HG02852 (cell line): ENCODE data around the gene TUBGCP6.

ENCODE experiments used
- ATAC-seq: cut with Tn5 transposase; IDR thresholded peaks from one replicate; pipeline ENCODE4 v1.9.1; 2021; ENCODE audit warnings: mild to moderate bottlenecking, moderate library complexity; ENCODE audit not compliant: unreplicated experiment

The TUBGCP6 gene

GRCh38 chr22:50227579-50228215 is 17.1 kb downstream of the TUBGCP6 start:
- ATAC-seq: no peak

DNA sequence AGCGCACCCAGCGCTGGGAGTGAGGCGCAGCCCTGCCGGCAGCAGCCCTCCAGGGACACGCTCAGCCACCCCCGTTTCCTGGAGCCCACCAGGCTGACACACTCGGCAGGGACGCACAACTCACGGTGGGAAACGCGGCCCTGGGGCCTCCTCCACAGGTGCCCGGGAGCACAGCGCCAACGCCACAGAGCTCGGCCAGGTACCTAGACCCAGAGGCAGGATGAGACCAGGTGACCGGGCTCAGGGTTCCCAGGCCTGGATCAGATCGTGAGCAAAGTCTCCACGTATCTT is 18.0 kb downstream of the TUBGCP6 start:
- no peak for ATAC-seq

GRCh38 chr22:50226063-50226874 is 18.6 kb downstream of the TUBGCP6 start:
- no peak for ATAC-seq

DNA sequence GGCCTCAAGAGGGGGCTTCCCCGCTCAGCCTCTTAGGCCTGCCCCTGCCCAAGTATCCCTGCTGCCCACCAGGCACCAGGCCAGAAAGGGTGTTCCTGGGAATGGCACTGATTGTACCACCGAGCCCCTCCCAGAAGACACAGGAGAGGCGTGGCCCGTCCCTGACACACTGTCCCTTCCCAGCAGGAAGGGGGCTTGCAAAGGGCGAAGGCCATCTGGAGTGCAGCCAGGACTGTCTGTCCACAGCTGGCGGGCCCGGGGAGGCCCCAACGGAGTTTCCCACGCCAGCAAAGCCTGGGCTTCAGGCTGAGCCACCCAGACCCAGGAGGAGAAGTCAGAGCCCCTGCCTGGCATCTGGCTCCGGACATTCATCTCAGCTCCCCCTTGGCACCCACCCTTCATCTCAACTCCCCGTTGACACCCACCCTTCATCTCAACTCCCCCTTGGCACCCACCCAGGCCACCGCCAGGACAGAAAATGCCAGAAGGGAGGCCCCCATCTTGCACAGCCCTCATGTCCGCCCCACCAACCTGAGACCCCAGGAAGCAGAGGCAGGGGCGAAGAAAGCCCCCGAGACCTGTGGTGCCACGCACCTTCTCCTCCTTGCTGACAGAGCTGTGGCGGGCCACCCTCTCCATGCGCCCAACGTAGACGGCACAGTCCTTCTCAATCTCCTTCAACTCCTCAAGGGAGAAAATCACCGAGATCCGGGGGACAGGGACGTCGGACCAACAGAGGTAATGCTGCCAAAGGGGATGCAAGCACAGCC is 19.4 kb downstream of the TUBGCP6 start:
- ATAC-seq: no peak

DNA sequence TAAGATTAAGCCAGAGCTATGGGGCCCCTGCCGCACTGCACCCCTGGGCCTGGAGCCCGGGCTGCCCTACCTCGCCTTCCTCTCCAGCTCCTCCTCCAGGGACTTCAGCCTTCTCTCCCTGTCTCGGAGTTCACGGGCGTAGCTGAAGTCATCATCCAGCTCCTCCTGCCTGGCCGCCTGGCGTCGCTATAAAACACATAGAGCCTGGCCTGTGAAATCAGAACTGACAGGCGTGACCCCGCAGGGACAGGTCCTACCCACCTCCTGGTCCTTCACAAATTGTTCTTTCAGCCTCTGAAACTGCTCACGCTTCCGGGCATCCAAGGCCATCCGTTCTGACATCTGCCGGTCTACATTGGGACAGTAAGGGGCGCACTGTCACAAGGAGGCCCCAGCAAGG is 20.8 kb downstream of the TUBGCP6 start:
- no peak for ATAC-seq

DNA sequence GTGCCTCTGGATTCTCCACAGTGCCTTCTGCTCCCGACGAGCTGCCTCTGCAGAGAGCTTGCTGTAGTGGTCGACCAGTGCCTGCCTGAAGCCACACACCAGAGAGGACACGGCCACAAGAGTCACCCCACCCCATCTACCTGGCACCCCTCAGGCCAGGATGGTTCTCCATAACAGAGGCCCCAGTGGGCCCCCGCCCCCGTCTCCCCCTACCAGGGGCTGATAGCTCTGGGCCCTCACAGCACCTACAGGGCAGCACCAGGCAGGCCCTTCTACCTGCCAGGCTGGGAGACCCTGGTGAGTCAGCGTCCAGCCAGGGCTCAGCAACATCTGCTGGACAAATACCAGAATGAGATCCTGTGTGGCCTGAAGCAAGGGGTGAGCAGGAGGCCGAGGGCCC is 22.3 kb downstream of the TUBGCP6 start:
- no peak for ATAC-seq

DNA sequence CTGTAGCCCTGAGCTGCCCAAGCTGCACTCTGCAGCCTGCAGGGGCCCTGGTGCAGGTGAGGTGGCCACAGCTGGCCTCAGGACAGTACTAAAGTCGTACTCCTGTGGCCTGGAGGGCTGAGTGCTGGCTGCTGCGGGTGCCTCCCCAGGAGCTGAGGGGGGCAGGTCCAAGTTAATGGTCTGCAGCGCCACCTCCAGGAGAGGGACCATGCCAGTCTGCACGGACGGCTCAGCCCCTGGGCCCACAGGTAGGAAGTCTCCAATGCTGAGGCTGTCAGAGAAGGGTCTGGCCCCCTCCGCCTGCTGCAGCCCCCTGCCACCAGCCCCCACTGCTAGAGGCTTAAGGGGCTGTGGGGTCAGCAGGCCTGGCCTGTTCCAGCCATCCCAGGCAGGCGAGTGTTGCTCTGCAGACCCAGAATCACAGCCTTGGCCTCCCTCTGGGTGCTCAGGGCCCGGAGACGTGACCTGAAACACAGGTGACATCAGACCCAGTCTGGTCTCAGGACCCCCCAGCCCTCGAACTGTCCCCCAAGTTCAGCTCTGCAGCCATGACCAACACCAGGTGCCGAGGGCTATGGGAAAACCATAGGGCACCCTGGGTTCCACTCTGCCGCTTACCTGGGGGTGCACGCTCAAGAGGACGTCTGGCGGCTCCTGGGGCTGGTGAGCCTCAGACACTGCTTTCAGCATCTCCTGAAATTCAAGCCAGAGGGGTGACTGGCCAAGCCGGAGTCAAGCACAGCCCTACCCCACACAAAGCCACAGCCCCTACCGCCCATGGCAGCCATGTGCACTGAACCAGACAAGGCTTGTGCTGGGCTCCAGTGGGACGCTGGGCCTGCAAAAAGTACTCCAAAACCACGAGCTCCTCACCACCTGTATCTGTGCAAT is 23.2 kb downstream of the TUBGCP6 start:
- ATAC-seq: no peak

DNA sequence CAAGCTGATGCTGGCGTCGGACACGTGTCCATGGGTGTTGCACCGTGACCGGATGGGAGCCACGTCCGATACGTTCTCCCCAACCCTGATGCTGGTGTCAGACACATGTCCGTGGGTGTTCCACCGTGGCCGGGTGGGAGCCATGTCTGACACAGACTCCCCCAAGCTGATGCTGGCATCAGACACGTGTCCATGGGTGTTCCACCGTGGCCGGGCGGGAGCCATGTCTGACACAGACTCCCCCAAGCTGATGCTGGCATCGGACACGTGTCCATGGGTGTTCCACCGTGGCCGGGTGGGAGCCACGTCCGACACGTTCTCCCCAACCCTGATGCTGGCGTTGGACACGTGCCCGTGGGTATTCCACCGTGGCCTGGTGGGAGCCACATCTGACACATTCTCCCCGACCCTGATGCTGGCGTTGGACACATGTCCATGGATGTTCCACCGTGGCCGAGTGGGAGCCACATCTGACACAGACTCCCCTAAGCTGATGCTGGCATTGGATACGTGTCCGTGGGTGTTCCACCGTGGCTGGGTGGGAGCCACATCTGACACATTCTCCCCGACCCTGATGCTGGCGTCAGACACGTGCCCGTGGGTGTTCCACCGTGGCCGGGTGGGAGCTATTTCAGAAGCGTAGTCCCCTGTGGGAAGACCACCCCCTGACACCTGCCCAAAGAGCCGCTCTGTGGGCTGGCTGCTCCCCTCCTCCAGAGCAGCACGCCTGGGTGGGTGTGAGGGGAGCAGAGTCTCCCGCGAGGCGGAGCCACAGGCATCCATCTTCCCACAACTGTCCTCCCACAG is 24.0 kb downstream of the TUBGCP6 start:
- ATAC-seq: no peak

- no peak for ATAC-seq
Measured at GRCh38 chr22:50219800-50220602, 24.8 kb downstream of the TUBGCP6 start.

DNA sequence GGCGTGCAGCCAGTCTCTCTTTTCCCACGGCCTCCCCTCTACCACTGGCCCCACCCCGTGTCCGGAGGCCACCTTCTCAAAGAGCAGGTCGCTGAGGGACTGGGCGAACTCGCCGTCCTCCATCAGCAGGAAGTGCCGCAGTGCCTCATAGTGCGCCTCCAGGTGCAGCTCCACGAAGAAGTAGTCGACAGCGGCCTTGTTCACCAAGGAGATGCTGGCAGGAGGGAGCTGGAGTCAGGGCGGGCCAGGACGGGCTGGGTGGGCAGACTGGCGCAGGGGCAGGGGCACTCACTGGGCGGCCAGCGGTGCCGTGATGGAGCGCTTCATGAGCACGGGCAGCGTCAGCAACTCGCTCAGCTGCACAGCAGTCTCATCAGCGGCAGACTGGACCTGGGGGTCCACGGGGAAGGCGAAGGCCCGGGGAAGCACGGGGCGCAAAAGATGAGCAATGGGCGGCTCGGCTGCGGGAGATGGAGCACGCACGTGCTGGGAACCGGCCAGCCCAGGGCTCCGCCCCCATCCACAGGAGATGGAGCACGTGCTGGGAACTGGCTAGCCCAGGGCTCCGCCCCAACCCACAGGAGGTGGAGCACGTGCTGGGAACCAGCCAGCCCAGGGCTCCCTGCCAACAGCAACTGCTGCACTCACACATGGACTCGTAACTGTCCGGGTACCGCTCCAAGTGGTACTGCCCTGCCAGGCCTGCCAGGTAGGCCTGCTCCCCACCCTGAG is 25.7 kb downstream of the TUBGCP6 start:
- no peak for ATAC-seq

- ATAC-seq: no peak
Measured at GRCh38 chr22:50218153-50218995, 26.4 kb downstream of the TUBGCP6 start.

GRCh38 chr22:50217543-50218152 is 27.2 kb downstream of the TUBGCP6 start:
- no peak for ATAC-seq

DNA sequence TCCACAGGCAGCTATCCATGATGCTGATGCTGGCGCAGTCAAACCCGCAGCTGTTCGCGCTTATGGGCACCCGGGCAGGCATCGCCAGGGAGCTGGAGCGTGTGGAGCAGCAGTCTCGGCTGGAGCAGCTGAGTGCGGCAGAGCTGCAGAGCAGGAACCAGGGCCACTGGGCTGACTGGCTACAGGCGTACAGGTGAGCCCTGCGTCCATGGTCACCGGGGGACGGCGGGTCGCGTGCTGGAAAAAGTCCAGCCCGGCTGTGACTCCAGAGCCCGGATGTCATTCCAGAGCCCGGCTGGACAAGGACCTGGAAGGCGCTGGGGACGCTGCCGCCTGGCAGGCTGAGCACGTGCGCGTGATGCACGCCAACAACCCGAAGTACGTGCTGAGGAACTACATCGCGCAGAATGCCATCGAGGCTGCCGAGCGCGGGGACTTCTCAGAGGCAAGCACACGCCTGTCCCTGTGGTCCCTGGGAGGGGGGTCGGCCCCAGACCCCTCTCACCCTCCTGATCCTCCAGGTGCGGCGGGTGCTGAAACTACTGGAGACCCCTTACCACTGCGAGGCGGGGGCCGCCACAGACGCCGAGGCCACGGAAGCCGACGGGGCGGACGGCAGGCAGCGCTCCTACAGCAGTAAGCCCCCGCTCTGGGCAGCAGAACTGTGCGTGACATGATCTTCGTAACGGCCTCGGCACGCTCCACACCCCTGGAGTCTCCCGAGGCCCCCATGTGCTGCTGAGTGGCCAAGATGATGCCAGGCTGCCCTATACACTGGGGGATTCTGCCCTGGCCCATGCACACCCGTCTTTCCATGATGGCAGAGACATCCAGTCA is 27.9 kb downstream of the TUBGCP6 start:
- no peak for ATAC-seq

DNA sequence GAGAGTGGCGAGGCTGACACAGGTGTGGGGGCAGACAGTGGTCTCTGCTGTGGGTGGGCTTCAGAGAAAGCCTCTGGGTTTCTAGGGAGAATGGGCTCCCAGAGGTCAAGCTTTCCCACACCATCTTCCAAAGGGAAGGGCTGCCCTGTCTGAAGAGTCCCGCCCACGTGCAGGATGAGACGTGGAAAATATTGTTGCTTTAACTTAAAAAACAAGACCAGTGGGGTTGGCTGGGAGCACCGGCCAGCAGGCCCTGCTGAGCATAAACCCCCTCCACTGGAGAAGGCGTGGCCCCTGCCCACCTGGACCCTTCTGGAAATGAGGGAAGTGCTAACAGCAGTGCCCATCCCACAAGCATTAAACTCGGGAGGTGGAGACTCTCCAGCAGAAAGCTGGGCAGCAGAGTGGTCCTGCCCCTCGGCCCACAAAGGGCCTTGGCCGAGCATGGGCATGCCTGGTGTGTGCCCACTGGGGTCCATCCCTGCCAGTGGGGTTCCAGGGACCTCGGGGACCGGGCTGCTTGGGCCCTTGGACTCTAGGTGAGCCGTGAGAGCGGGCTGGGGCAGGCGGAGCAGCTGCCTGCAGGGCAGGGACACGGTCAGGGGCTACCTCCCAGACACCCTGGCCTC is 28.7 kb downstream of the TUBGCP6 start:
- ATAC-seq: no peak

DNA sequence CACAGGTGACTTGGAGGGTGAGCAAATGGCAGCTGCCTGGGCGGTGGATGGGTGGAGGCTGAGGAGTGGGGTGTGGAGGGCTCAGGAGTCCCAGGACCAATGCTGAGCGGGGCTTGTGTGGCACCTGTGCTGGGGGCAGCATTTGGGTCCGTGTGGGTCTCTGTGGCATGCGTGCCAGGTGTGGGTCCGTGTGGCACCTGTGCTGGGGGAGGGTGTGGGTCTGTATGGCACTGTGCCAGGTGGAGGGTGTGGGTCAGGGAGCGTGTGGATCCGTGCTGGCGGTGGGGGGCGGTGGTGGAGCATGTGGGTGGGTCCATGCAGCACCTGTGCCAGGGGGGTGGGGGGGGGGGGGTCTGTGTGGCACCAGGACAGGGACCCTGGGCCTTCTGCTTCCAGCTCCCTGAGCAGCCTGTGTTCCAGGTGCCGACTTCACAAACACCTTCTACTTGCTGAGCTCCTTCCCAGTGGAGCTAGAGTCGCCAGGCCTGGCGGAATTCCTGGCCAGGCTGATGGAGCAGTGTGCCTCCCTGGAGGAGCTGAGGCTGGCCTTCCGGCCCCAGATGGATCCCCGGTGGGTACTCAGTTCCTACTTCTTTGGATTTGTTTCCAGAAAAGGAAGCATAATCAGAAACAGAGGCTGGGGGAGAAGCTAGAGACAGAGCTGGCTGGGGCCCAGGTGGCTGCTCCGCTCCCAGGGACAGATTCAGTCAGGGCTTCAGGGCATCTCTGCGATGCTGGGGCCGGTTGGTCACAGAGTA is 29.3 kb downstream of the TUBGCP6 start:
- no peak for ATAC-seq
